Heart right ventricle (tissue), 16 donors: ENCODE results near the gene CHST3. TPM values are rescaled to one million over a fixed set of nuclear protein-coding genes. Genes with fewer than 3 reads are reported as not detected.
A peak's percentile ranks its signal among the peaks of the same experiment; 100 is the strongest.

Experiments used
- ATAC-seq, 8 donors: fragments of 200-7000 bp; cut with Tn5 transposase; one replicate each; pipeline ENCODE4 v1.9.1; 2020; ENCODE audit warnings: mild to moderate bottlenecking in 8 of 8, moderate library complexity in 8 of 8, moderate number of reproducible peaks in 1 of 8
- DNase-seq, 2 donors: peaks; one replicate each; pipeline ENCODE4 v3.0.0-alpha.2; 2020
- H3K27ac ChIP-seq, 10 donors: fragments of 200-600 bp; sonication (generic) in 2 of 10; one replicate each; pipeline versions ENCODE4 v1.5.0 to v1.8.0; 2020 to 2022; ENCODE audit warnings: mild to moderate bottlenecking in 3 of 10
- H3K27me3 ChIP-seq, 7 donors: fragments of 200-600 bp; one replicate each; pipeline ENCODE4 v1.8.0; 2021 to 2022; ENCODE audit warnings: mild to moderate bottlenecking in 2 of 7
- H3K36me3 ChIP-seq, 9 donors: fragments of 200-600 bp; sonication (generic) in 1 of 9; one replicate each; pipeline versions ENCODE4 v1.5.0 to v1.8.0; 2020 to 2022; ENCODE audit warnings: mild to moderate bottlenecking in 2 of 9
- H3K4me1 ChIP-seq, 9 donors: fragments of 200-600 bp; sonication (generic) in 1 of 9; one replicate each; pipeline versions ENCODE4 v1.5.0 to v1.8.0; 2020 to 2022; ENCODE audit warnings: mild to moderate bottlenecking in 4 of 9
- H3K4me3 ChIP-seq, 10 donors: fragments of 200-600 bp; sonication (generic) in 2 of 10; one replicate each; pipeline versions ENCODE4 v1.5.0 to v1.8.0; 2020 to 2022; ENCODE audit warnings: mild to moderate bottlenecking in 7 of 10, moderate library complexity in 2 of 10
- H3K9me3 ChIP-seq, 11 donors: fragments of 200-600 bp in 10 of 11; sonication (generic) in 2 of 11; one replicate each; pipeline versions ENCODE4 v1.5.0 to v1.8.0; 2013 to 2022; ENCODE audit warnings: mild to moderate bottlenecking in 2 of 11, control low read depth in 1 of 11, moderate library complexity in 1 of 11
- CTCF ChIP-seq, 9 donors: fragments of 200-600 bp; sonication (generic) in 2 of 9; IDR thresholded peaks; one replicate each; pipeline versions ENCODE4 v1.5.0 to v1.8.0; 2021 to 2022; ENCODE audit warnings: antibody characterized with exemption in 9 of 9, mild to moderate bottlenecking in 5 of 9, moderate library complexity in 1 of 9
- WGBS, 2 donors: extraction: QIAGEN DNeasy Blood & Tissue Kit; methylation state at CpG; one replicate each; pipeline ENCODE4 v1.1.7; 2013; ENCODE audit warnings: inconsistent platforms in 1 of 2; 5-methylcytosine and 5-hydroxymethylcytosine counted together
- intact Hi-C, 10 donors: fragments of 100-400 bp; cut with DNase I; formaldehyde crosslinking; loops; one replicate each; pipeline versions ENCODE4 v1.11.1 to v1.14.2; 2022
- polyA plus RNA-seq, 2 donors: library from polyadenylated mRNA; stranded (reverse); fragments of 200-250 nt; gene quantifications; one replicate each; pipeline ENCODE4 v1.2.3, GENCODE V29; 2013
- total RNA-seq, 10 donors: library from RNA; stranded (reverse); fragmentation: NEBNext Ultra II Directional in 3 of 10; extraction: Animal tissue kit (Norgen Biotek cat#: 25700) in 3 of 10; gene quantifications; one replicate each; pipeline versions ENCODE4 v1.2.1 to v1.2.4, GENCODE V29; 2021 to 2023
- donor health status: Arrhythmogenic right ventricular cardiomyopathy.
- donor health status: ischemic (EF 13 %, LVEDD 7.1; RV severe dilation, severe dysfunction).
- donor health status: healthy with polysubstance abuse.
- donor health status: DM: no; HTN: yes; CAD: no.
- donor health status: DM: no; HTN: no; CAD: no.
- donor health status: ischemic (EF 25% LVEDD 6.9; RV normal size, moderate dysfunction).
- donor health status: ischemic (EF 25% LVEDD 5.7; RV mildly dilated, moderate dysfunction).
- donor health status: healthy.
- donor health status: DM: yes; HTN: yes; CAD: no.
- donor health status: Ischemic cardiomyopathy.
- donor health status: ischemic (EF 35%, LVEDD 5.7; RV mildly dilated, moderate dysfunction).
- donor health status: nonischemic (EF 11% LVEDD 7.7; RV severe dilation, severe dysfunction).
- donor health status: DM: yes; HTN: yes; CAD: no.
- donor health status: PGD.
- donor health status: ischemic (EF 29% LVEDD 5.4; RV normal size, mild dysfunction).
- donor health status: nonischemic (EF 23%, LVEDD 6.1; RV moderate dilation, normal function).

The CHST3 gene
- total and polyA plus RNA-seq, 12 donors = 6.3 to 28.7 (median 20.5) TPM

GRCh38 chr10:72014785-72015480, 50.7 kb downstream of the CHST3 start:
- no peaks in the 10 kb centered on the region for H3K27me3 ChIP-seq
- peaks cover 36 to 84% (median 61%) of the 10 kb centered on the region in 9 donors for H3K4me1 ChIP-seq
- no peak for ATAC-seq
- intact Hi-C loops = loop anchor here in 2 of 10 donors (5.0 kb wide), 2 partner anchors 38 to 48 kb away; no protein-coding TSS in a partner anchor
- H3K4me3 ChIP-seq = no peak overlapping the region
- WGBS, 2 donors = 82 to 83% methylated on average over 10 of the region's 10 CpGs
- H3K9me3 ChIP-seq = no peaks in the 10 kb centered on the region
- no peak for DNase-seq
- peak overlapping the region in 9 of 10 donors; percentile 51 to 94 (median 72) for H3K27ac ChIP-seq
- peaks cover 0 to 10% (median 0%) of the 10 kb centered on the region in 9 donors for H3K36me3 ChIP-seq
- TF ChIP-seq CTCF (IDR thresholded peaks at IDR 0.05) = no peak

- Histone ChIP-seq H3K9me3 (no peaks in the 10 kb centered on the region), H3K27ac (peak overlapping the region in 4 of 10 donors; percentile 62 to 94 (median 84)), H3K27me3 (no peaks in the 10 kb centered on the region), H3K36me3 (peaks cover 0 to 10% (median 0%) of the 10 kb centered on the region in 9 donors), H3K4me3 (no peak overlapping the region), H3K4me1 (peaks cover 29 to 76% (median 52%) of the 10 kb centered on the region in 9 donors)
- TF ChIP-seq CTCF (IDR thresholded peaks at IDR 0.05) = no peak
- ATAC-seq = no peak
- no peak for DNase-seq
- intact Hi-C loops = loop anchor here in 1 of 10 donors (5.0 kb wide), 1 partner anchor 39 kb away; no protein-coding TSS in a partner anchor
- WGBS, 2 donors = 74% methylated on average over 8 of the region's 8 CpGs
Observed at GRCh38 chr10:72015841-72016240, 51.6 kb downstream of the CHST3 start.

- H3K4me1 ChIP-seq = peaks cover 31 to 76% (median 49%) of the 10 kb centered on the region in 9 donors
Observed at GRCh38 chr10:72016608-72017300, 52.6 kb downstream of the CHST3 start.

More at GRCh38 chr10:72016608-72017300, 52.6 kb downstream of the CHST3 start:
- peak; percentile 28 to 58 (median 53) for ATAC-seq
- H3K27ac ChIP-seq = peak overlapping the region; percentile 56 to 84 (median 78)
- peaks cover 0 to 5% (median 0%) of the 10 kb centered on the region in 9 donors for H3K36me3 ChIP-seq
- no peaks in the 10 kb centered on the region for H3K27me3 ChIP-seq
- H3K9me3 ChIP-seq = no peaks in the 10 kb centered on the region
- H3K4me3 ChIP-seq = no peak overlapping the region
- no peak for TF ChIP-seq CTCF (IDR thresholded peaks at IDR 0.05)
- intact Hi-C loops = loop anchor here in 1 of 10 donors (5.0 kb wide), 1 partner anchor 39 kb away; no protein-coding TSS in a partner anchor
- peak; percentile 31 to 74 for DNase-seq
- whole genome bisulfite sequencing, 2 donors = 57 to 64% methylated on average over 13 of the region's 13 CpGs
